Nasal cavity respiratory epithelium epithelial cell of viscerocranial mucosa (primary cell): ENCODE data around the gene STK17B. TPM values are rescaled to one million over a fixed set of nuclear protein-coding genes. Genes with fewer than 3 reads are reported as not detected.

Source experiments
- total RNA-seq: library from RNA; depleted of rRNA; stranded (reverse); fragments of >200 nt; gene quantifications from 2 replicates; pipeline ENCODE4 v1.2.3, GENCODE V29; 2014

Gene STK17B
- 30.8 and 54.3 TPM in 2 replicates for total RNA-seq

DNA sequence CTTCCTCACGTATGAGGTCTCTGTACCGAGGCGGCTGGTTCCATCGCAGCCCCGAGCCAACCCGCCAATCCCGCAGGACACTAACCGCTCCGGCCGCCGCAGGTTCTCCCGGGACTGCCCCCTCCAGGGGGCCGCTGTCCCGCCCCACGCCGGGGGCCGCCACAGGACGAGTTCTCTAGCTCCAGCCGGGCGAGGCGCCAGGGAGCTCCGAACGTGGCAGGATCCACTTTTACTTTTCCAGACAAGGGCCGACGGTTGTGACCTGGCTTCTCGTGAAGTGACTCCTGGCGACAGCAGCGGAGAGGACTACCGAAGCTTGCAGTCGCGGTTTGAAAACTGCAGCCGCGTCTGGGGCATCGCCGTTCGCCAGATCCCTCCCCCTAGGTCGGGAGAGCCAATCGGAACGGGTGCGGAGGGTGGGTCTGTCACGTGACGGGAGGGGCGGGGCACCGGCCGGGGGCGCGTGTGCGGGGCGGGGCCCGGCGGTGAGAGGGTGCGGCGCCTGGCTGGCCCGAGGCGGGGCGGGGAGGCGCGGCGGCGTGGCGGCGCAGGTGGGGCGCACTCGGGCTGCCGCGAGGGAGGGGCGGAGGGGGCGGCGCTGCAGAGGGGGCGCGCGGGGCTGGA, at the start of gene STK17B:
Gene STK17B, minus strand, starts transcription at position 331 of the 624 bp plus-strand sequence. CDS start 8,195 bp downstream, outside the sequence.

Other genes with a start within 250 kb of the STK17B start
- gene DNAH7, start 102.7 kb downstream of the STK17B start, total RNA-seq, result under 0.01 and 0.14 TPM in 2 replicates